ENCODE results near the gene IFNGR2. TPM values are rescaled to one million over a fixed set of nuclear protein-coding genes. Genes with fewer than 3 reads are reported as not detected.

The IFNGR2 gene
- total and polyA plus RNA-seq, 2 donors (not counting 1 experiment from before 2014, with no cell fraction given) = 96.0 to 108 TPM

GRCh38 chr21:33396951-33397350, 6.3 kb upstream of the IFNGR2 start:
- intact Hi-C loops (cut with micrococcal nuclease) = no loop called here
- WGBS (ENCODE audit: insufficient coverage) = 92% methylated on average over 2 of the region's 5 CpGs
- Mint-ChIP-seq H3K4me3 (no peak overlapping the region), H3K9me3 (ENCODE audit: insufficient read depth) (no peaks in the 10 kb centered on the region), H3K4me1 (peaks cover 58% of the 10 kb centered on the region), H3K27me3 (no peaks in the 10 kb centered on the region), H3K27ac (no peak overlapping the region)
- H3K4me1 ChIP-seq (ENCODE audit: control insufficient read depth in 2 of 2, insufficient read depth in 2 of 2, low read length in 2 of 2) = peaks cover 41 to 62% of the 10 kb centered on the region in 2 donors
- no peaks in the 10 kb centered on the region for H3K79me2 ChIP-seq (ENCODE audit: control insufficient read depth, insufficient read depth, low read length)
- H3K4me3 ChIP-seq (ENCODE audit: control extremely low read depth in 1 of 5, extremely low read depth in 1 of 5, insufficient read depth in 1 of 5, low read depth in 2 of 5, low read length in 4 of 5) = no peak overlapping the region
- DNase-seq (no peak), ATAC-seq (ENCODE audit: low read depth) (no peak)
- H3K9me3 ChIP-seq (ENCODE audit: control extremely low read depth in 1 of 3, control insufficient read depth in 2 of 3, insufficient read depth in 1 of 3, low read length in 2 of 3) = peaks cover 0 to 12% (median 0%) of the 10 kb centered on the region in 3 donors
- ChIA-PET CTCF (interaction anchor here (0.7 to 3.9 kb wide), 8 partner anchors 8 to 49 kb away, joined by 3 to 24 read pairs (median 4); no protein-coding TSS in a partner anchor), POLR2A (interaction anchor here (0.6 to 1.4 kb wide), 5 partner anchors 11 to 205 kb away, joined by 3 to 6 read pairs (median 4); no protein-coding TSS in a partner anchor)
- H3K9ac ChIP-seq (ENCODE audit: low read length) = no peak overlapping the region
- H3K4me2 ChIP-seq (replicated peaks; ENCODE audit: low read depth, low read length, poor library complexity, severe bottlenecking) = no peak overlapping the region
- no peaks in the 10 kb centered on the region for H3K27me3 ChIP-seq (replicated peaks in 1 of 4; ENCODE audit: control extremely low read depth in 1 of 4, control insufficient read depth in 3 of 4, insufficient read depth in 4 of 4, low read length in 3 of 4)
- no peak for TF ChIP-seq EZH2 (IDR thresholded peaks at IDR 0.05; ENCODE audit: borderline replicate concordance, insufficient read depth, low read depth, low read length, poor library complexity, severe bottlenecking)
- no peak for TF ChIP-seq CTCF (IDR thresholded peaks at IDR 0.05)
- H4K20me1 ChIP-seq (ENCODE audit: control insufficient read depth, insufficient read depth, low read length, poor library complexity, severe bottlenecking) = no peaks in the 10 kb centered on the region
- no peak overlapping the region for H3K27ac ChIP-seq (ENCODE audit: low read length in 2 of 2)
- no peaks in the 10 kb centered on the region for H3K36me3 ChIP-seq (replicated peaks in 1 of 2; ENCODE audit: control extremely low read depth in 1 of 2, control insufficient read depth in 1 of 2, extremely low read depth in 1 of 2, insufficient read depth in 2 of 2, low read length in 1 of 2)
- no peak overlapping the region for H2AFZ ChIP-seq (ENCODE audit: insufficient read depth, low read depth, low read length, poor library complexity, severe bottlenecking)

- H4K20me1 ChIP-seq (ENCODE audit: control insufficient read depth, insufficient read depth, low read length, poor library complexity, severe bottlenecking) = no peaks in the 10 kb centered on the region
- no peak for DNase-seq
- CTCF ChIA-PET = interaction anchor here (3.9 kb wide), 1 partner anchor 37 kb away, joined by 24 read pairs; no protein-coding TSS in a partner anchor
- H3K4me1 ChIP-seq (ENCODE audit: control insufficient read depth in 2 of 2, insufficient read depth in 2 of 2, low read length in 2 of 2) = peaks cover 48 to 70% of the 10 kb centered on the region in 2 donors
- no peak for ATAC-seq (ENCODE audit: low read depth)
- H3K27ac Mint-ChIP-seq = peak overlapping the region; percentile 60
- H3K4me2 ChIP-seq (replicated peaks; ENCODE audit: low read depth, low read length, poor library complexity, severe bottlenecking) = no peak overlapping the region
- no peak overlapping the region for H3K27ac ChIP-seq (ENCODE audit: low read length in 2 of 2)
- no peak overlapping the region for H3K4me3 Mint-ChIP-seq
- 100% methylated on average over 2 of the region's 3 CpGs for WGBS (ENCODE audit: insufficient coverage)
- H3K9ac ChIP-seq (ENCODE audit: low read length) = no peak overlapping the region
- no peak overlapping the region for H3K4me3 ChIP-seq (ENCODE audit: control extremely low read depth in 1 of 5, extremely low read depth in 1 of 5, insufficient read depth in 1 of 5, low read depth in 2 of 5, low read length in 4 of 5)
- H3K27me3 ChIP-seq (replicated peaks in 1 of 4; ENCODE audit: control extremely low read depth in 1 of 4, control insufficient read depth in 3 of 4, insufficient read depth in 4 of 4, low read length in 3 of 4) = no peaks in the 10 kb centered on the region
- peaks cover 0 to 12% (median 0%) of the 10 kb centered on the region in 3 donors for H3K9me3 ChIP-seq (ENCODE audit: control extremely low read depth in 1 of 3, control insufficient read depth in 2 of 3, insufficient read depth in 1 of 3, low read length in 2 of 3)
- intact Hi-C loops (cut with micrococcal nuclease) = no loop called here
- H3K79me2 ChIP-seq (ENCODE audit: control insufficient read depth, insufficient read depth, low read length) = no peaks in the 10 kb centered on the region
- POLR2A ChIA-PET = interaction anchor here (0.6 to 1.4 kb wide), 4 partner anchors 12 to 205 kb away, joined by 3 to 6 read pairs (median 4); no protein-coding TSS in a partner anchor
- no peaks in the 10 kb centered on the region for H3K9me3 Mint-ChIP-seq (ENCODE audit: insufficient read depth)
- no peaks in the 10 kb centered on the region for H3K27me3 Mint-ChIP-seq
- H3K36me3 ChIP-seq (replicated peaks in 1 of 2; ENCODE audit: control extremely low read depth in 1 of 2, control insufficient read depth in 1 of 2, extremely low read depth in 1 of 2, insufficient read depth in 2 of 2, low read length in 1 of 2) = no peaks in the 10 kb centered on the region
- H2AFZ ChIP-seq (ENCODE audit: insufficient read depth, low read depth, low read length, poor library complexity, severe bottlenecking) = no peak overlapping the region
- peaks cover 62% of the 10 kb centered on the region for H3K4me1 Mint-ChIP-seq
- no peak for TF ChIP-seq CTCF (IDR thresholded peaks at IDR 0.05)
- no peak for TF ChIP-seq EZH2 (IDR thresholded peaks at IDR 0.05; ENCODE audit: borderline replicate concordance, insufficient read depth, low read depth, low read length, poor library complexity, severe bottlenecking)
These were observed 5.5 kb upstream of the IFNGR2 start for GRCh38 chr21:33397717-33398116.

All from B cell (primary cell).